HG02678 (cell line): ENCODE data around the gene DHPS.
"Not testable (repeated sequence)": the region's sequence is repeated elsewhere in the genome, so short reads cannot be mapped to it uniquely, and the experiment has no call there.

Experiments used
- ATAC-seq: cut with Tn5 transposase; IDR thresholded peaks from one replicate; pipeline ENCODE4 v1.9.1; 2021; ENCODE audit warnings: mild to moderate bottlenecking, moderate library complexity; ENCODE audit not compliant: unreplicated experiment

DHPS gene

GRCh38 chr19:12681074-12681987, at the start of gene DHPS:
TSS of gene DHPS (minus strand) at chr19:12681880. CDS start at chr19:12681766, 114 bp downstream.
- peak; percentile 73 for ATAC-seq

GRCh38 chr19:12731337-12731736, 49.7 kb upstream of the DHPS start:
- no peak for ATAC-seq

GRCh38 chr19:12730064-12730463, 48.4 kb upstream of the DHPS start:
- ATAC-seq = no peak

GRCh38 chr19:12727745-12728433, 46.2 kb upstream of the DHPS start:
- ATAC-seq = no peak

GRCh38 chr19:12726988-12727316, 45.3 kb upstream of the DHPS start:
- ATAC-seq = no peak

- ATAC-seq = not testable (repeated sequence)
Observed at GRCh38 chr19:12725612-12726011, 43.9 kb upstream of the DHPS start.

GRCh38 chr19:12723641-12724426, 42.2 kb upstream of the DHPS start, which contains the start of gene TNPO2:
TSS of gene TNPO2 (minus strand) at chr19:12723932. CDS start at chr19:12720977, 2,955 bp downstream.
- ATAC-seq = no peak

- no peak for ATAC-seq
Observed at GRCh38 chr19:12723381-12723640, 41.6 kb upstream of the DHPS start.

- peak; percentile 84 for ATAC-seq
Observed at GRCh38 chr19:12722566-12723380, 41.1 kb upstream of the DHPS start.

GRCh38 chr19:12721656-12722565, 40.2 kb upstream of the DHPS start:
- peak; percentile 31 for ATAC-seq

GRCh38 chr19:12720851-12721655, 39.4 kb upstream of the DHPS start:
- no peak for ATAC-seq

- ATAC-seq = no peak
Observed at GRCh38 chr19:12720296-12720695, 38.6 kb upstream of the DHPS start.

- no peak for ATAC-seq
Observed at GRCh38 chr19:12715929-12716328, 34.2 kb upstream of the DHPS start.

GRCh38 chr19:12715102-12715501, 33.4 kb upstream of the DHPS start:
- no peak for ATAC-seq

GRCh38 chr19:12713304-12713703, 31.6 kb upstream of the DHPS start:
- ATAC-seq = not testable (repeated sequence)

GRCh38 chr19:12712077-12712476, 30.4 kb upstream of the DHPS start:
- not testable (repeated sequence) for ATAC-seq

GRCh38 chr19:12711187-12711586, 29.5 kb upstream of the DHPS start:
- no peak for ATAC-seq

GRCh38 chr19:12708641-12709040, 27.0 kb upstream of the DHPS start:
- no peak for ATAC-seq

- no peak for ATAC-seq
Observed at GRCh38 chr19:12706332-12706718, 24.6 kb upstream of the DHPS start.
